ENCODE measurements around the gene EGFR.

Gene EGFR

GRCh38 chr7:55212838-55213237, 194.0 kb downstream of the EGFR start:
- no peak for DNase-seq (ENCODE audit: low read depth)

- DNase-seq (ENCODE audit: low read depth) = no peak
Observed at GRCh38 chr7:55214707-55215106, 195.9 kb downstream of the EGFR start.

GRCh38 chr7:55223023-55223422, 204.2 kb downstream of the EGFR start:
- no peak for DNase-seq (ENCODE audit: low read depth)

GRCh38 chr7:55224111-55224510, 205.3 kb downstream of the EGFR start:
- DNase-seq (ENCODE audit: low read depth) = no peak

GRCh38 chr7:55224810-55225209, 206.0 kb downstream of the EGFR start:
- no peak for DNase-seq (ENCODE audit: low read depth)

GRCh38 chr7:55230014-55230413, 211.2 kb downstream of the EGFR start:
- DNase-seq (ENCODE audit: low read depth) = no peak

GRCh38 chr7:55231736-55232280, 213.0 kb downstream of the EGFR start:
- no peak for DNase-seq (ENCODE audit: low read depth)

GRCh38 chr7:55233001-55233400, 214.2 kb downstream of the EGFR start:
- no peak for DNase-seq (ENCODE audit: low read depth)

- DNase-seq (ENCODE audit: low read depth) = no peak
Observed at GRCh38 chr7:55234408-55234807, 215.6 kb downstream of the EGFR start.

GRCh38 chr7:55235115-55235514, 216.3 kb downstream of the EGFR start:
- DNase-seq (ENCODE audit: low read depth) = no peak

- DNase-seq (ENCODE audit: low read depth) = no peak
Observed at GRCh38 chr7:55235801-55236200, 217.0 kb downstream of the EGFR start.

- DNase-seq (ENCODE audit: low read depth) = no peak
Observed at GRCh38 chr7:55236476-55236875, 217.7 kb downstream of the EGFR start.

GRCh38 chr7:55237156-55237893, 218.5 kb downstream of the EGFR start:
- DNase-seq (ENCODE audit: low read depth) = no peak

- no peak for DNase-seq (ENCODE audit: low read depth)
Observed at GRCh38 chr7:55239406-55239805, 220.6 kb downstream of the EGFR start.

- DNase-seq (ENCODE audit: low read depth) = no peak
Observed at GRCh38 chr7:55240418-55241142, 221.8 kb downstream of the EGFR start.

GRCh38 chr7:55241958-55242357, 223.1 kb downstream of the EGFR start:
- no peak for DNase-seq (ENCODE audit: low read depth)

GRCh38 chr7:55242613-55243012, 223.8 kb downstream of the EGFR start:
- no peak for DNase-seq (ENCODE audit: low read depth)

GRCh38 chr7:55244006-55244745, 225.4 kb downstream of the EGFR start:
- no peak for DNase-seq (ENCODE audit: low read depth)

- no peak for DNase-seq (ENCODE audit: low read depth)
Observed at GRCh38 chr7:55245271-55245723, 226.5 kb downstream of the EGFR start.

- DNase-seq (ENCODE audit: low read depth) = no peak
Observed at GRCh38 chr7:55246171-55246570, 227.4 kb downstream of the EGFR start.

GRCh38 chr7:55247428-55247827, 228.6 kb downstream of the EGFR start:
- DNase-seq (ENCODE audit: low read depth) = no peak

GRCh38 chr7:55248526-55248925, 229.7 kb downstream of the EGFR start:
- no peak for DNase-seq (ENCODE audit: low read depth)

GRCh38 chr7:55249332-55249731, 230.5 kb downstream of the EGFR start:
- DNase-seq (ENCODE audit: low read depth) = no peak

Data from HS-5 (cell line).